Mesenchymal stem cell (in vitro differentiated cells and primary cell): Measurements from ENCODE around the gene HNF1A.
"Not testable (repeated sequence)": the region's sequence is repeated elsewhere in the genome, so short reads cannot be mapped to it uniquely, and the experiment has no call there.

Experiments
- DNase-seq: peaks from one replicate; pipeline ENCODE4 v3.0.0-alpha.2; 2013
- H2AFZ ChIP-seq: one replicate; pipeline ENCODE4 v1.6.1; 2013; ENCODE audit warnings: low read depth, mild to moderate bottlenecking, control low read depth, inconsistent platforms, low read length, moderate library complexity
- H2AK5ac ChIP-seq: 2 replicates; pipeline ENCODE4 v1.6.1; 2013; ENCODE audit warnings: low read length, moderate library complexity, mild to moderate bottlenecking, inconsistent platforms; ENCODE audit not compliant: severe bottlenecking
- H2BK120ac ChIP-seq: one replicate; pipeline ENCODE4 v1.6.1; 2013; ENCODE audit warnings: low read depth, mild to moderate bottlenecking, inconsistent platforms, low read length, moderate library complexity
- H2BK12ac ChIP-seq, 2 experiments: one replicate each; pipeline ENCODE4 v1.6.1; 2013; ENCODE audit warnings: inconsistent platforms in 2 of 2, low read length in 2 of 2, mild to moderate bottlenecking in 2 of 2, moderate library complexity in 2 of 2, control low read depth in 1 of 2
- H2BK15ac ChIP-seq: one replicate; pipeline ENCODE4 v1.6.1; 2013; ENCODE audit warnings: mild to moderate bottlenecking, low read depth, inconsistent platforms; ENCODE audit not compliant: poor library complexity, severe bottlenecking
- H2BK5ac ChIP-seq: 2 replicates; pipeline ENCODE4 v1.6.1; 2013; ENCODE audit warnings: low read depth, mild to moderate bottlenecking, low read length, control low read depth, inconsistent platforms; ENCODE audit not compliant: poor library complexity, severe bottlenecking
- H3K14ac ChIP-seq, 2 experiments: one replicate each; pipeline ENCODE4 v1.6.1; 2013; ENCODE audit warnings: inconsistent platforms in 2 of 2, low read length in 2 of 2, control low read depth in 1 of 2, mild to moderate bottlenecking in 1 of 2, moderate library complexity in 1 of 2
- H3K18ac ChIP-seq, 2 experiments: one replicate each; pipeline ENCODE4 v1.6.1; 2013; ENCODE audit warnings: inconsistent platforms in 2 of 2, low read length in 2 of 2, control low read depth in 1 of 2, low read depth in 1 of 2, mild to moderate bottlenecking in 1 of 2
- H3K23ac ChIP-seq, 2 experiments: one replicate each; pipeline ENCODE4 v1.6.1; 2013; ENCODE audit warnings: inconsistent platforms in 2 of 2, low read length in 2 of 2, mild to moderate bottlenecking in 2 of 2, moderate library complexity in 2 of 2, control low read depth in 1 of 2
- H3K27ac ChIP-seq: 2 replicates; pipeline ENCODE4 v1.5.1; 2013; ENCODE audit warnings: mild to moderate bottlenecking, moderate library complexity, low read length, control low read depth, inconsistent platforms; ENCODE audit not compliant: poor library complexity, severe bottlenecking
- H3K27me3 ChIP-seq, 2 experiments: 2 replicates each; pipeline versions ENCODE4 v1.6.1 to v1.7.0; 2013; ENCODE audit warnings: low read length in 2 of 2, mild to moderate bottlenecking in 2 of 2, moderate library complexity in 2 of 2, control low read depth in 1 of 2, inconsistent platforms in 1 of 2; ENCODE audit not compliant: control insufficient read depth in 1 of 2, insufficient read depth in 1 of 2
- H3K36me3 ChIP-seq, 2 experiments: 2 replicates each; pipeline versions ENCODE4 v1.6.1 to v1.7.0; 2013; ENCODE audit warnings: low read length in 2 of 2, control low read depth in 1 of 2, inconsistent platforms in 1 of 2, low read depth in 1 of 2, mild to moderate bottlenecking in 1 of 2; ENCODE audit not compliant: insufficient read depth in 2 of 2, control insufficient read depth in 1 of 2
- H3K4ac ChIP-seq, 2 experiments: one replicate each; pipeline ENCODE4 v1.6.1; 2013; ENCODE audit warnings: inconsistent platforms in 2 of 2, low read length in 2 of 2, mild to moderate bottlenecking in 2 of 2, moderate library complexity in 2 of 2, control low read depth in 1 of 2, low read depth in 1 of 2
- H3K4me1 ChIP-seq: 2 replicates; pipeline ENCODE4 v1.6.1; 2013; ENCODE audit warnings: low read depth, low read length, control low read depth; ENCODE audit not compliant: control insufficient read depth, insufficient read depth
- H3K4me2 ChIP-seq: 2 replicates; pipeline ENCODE4 v1.6.1; 2013; ENCODE audit warnings: low read length, mild to moderate bottlenecking, inconsistent platforms; ENCODE audit not compliant: poor library complexity, severe bottlenecking
- H3K4me3 ChIP-seq, 2 experiments: 2 replicates each; pipeline versions ENCODE4 v1.5.1 to v1.7.0; 2013; ENCODE audit warnings: low read length in 2 of 2, mild to moderate bottlenecking in 2 of 2, control low read depth in 1 of 2, low read depth in 1 of 2; ENCODE audit not compliant: insufficient read depth in 1 of 2
- H3K79me1 ChIP-seq: replicated peaks from 2 replicates; pipeline ENCODE4 v1.6.1; 2013; ENCODE audit warnings: mild to moderate bottlenecking, control low read depth, low read length, inconsistent platforms; ENCODE audit not compliant: poor library complexity, severe bottlenecking
- H3K9ac ChIP-seq: 2 replicates; pipeline ENCODE4 v1.7.0; 2013; ENCODE audit warnings: mild to moderate bottlenecking, low read length, moderate library complexity
- H3K9me3 ChIP-seq: 2 replicates; pipeline ENCODE4 v1.7.0; 2013; ENCODE audit warnings: mild to moderate bottlenecking, low read length; ENCODE audit not compliant: control insufficient read depth
- H4K8ac ChIP-seq: one replicate; pipeline ENCODE4 v1.6.1; 2013; ENCODE audit warnings: inconsistent platforms, mild to moderate bottlenecking, low read length, moderate library complexity
- H4K91ac ChIP-seq: one replicate; pipeline ENCODE4 v1.6.1; 2013; ENCODE audit warnings: mild to moderate bottlenecking, low read length, inconsistent platforms
- WGBS: methylation state at CpG from one replicate; pipeline ENCODE4 v1.1.7; 2013; ENCODE audit warnings: mixed read lengths; 5-methylcytosine and 5-hydroxymethylcytosine counted together

The HNF1A gene

GRCh38 chr12:120941846-120942405 is 36.4 kb upstream of the HNF1A start:
- Histone ChIP-seq H4K91ac (no peak overlapping the region), H3K9ac (no peak overlapping the region), H3K18ac (no peak overlapping the region), H3K79me1 (no peaks in the 10 kb centered on the region), H3K4me1 (peaks cover 3% of the 10 kb centered on the region), H3K4me2 (no peak overlapping the region), H3K27ac (no peak overlapping the region), H3K14ac (no peak overlapping the region), H2AK5ac (no peak overlapping the region), H3K4ac (no peak overlapping the region), H2BK15ac (no peak overlapping the region), H4K8ac (no peak overlapping the region), H3K9me3 (no peaks in the 10 kb centered on the region), H2BK120ac (no peak overlapping the region), H3K23ac (no peak overlapping the region), H3K36me3 (no peaks in the 10 kb centered on the region), H2AFZ (no peak overlapping the region), H3K4me3 (no peak overlapping the region), H2BK12ac (no peak overlapping the region), H2BK5ac (no peak overlapping the region), H3K27me3 (peaks cover 7 to 40% of the 10 kb centered on the region in 2 experiments)
- no peak for DNase-seq
- 72% methylated on average over 2 of the region's 3 CpGs for WGBS

- no peak overlapping the region for H3K9ac ChIP-seq
- H2BK15ac ChIP-seq, result no peak overlapping the region
Observed at GRCh38 chr12:120943482-120943881, 34.9 kb upstream of the HNF1A start.

GRCh38 chr12:120944645-120945217 is 33.6 kb upstream of the HNF1A start:
- no peak overlapping the region for H2AK5ac ChIP-seq
- no peaks in the 10 kb centered on the region for H3K36me3 ChIP-seq
- H2AFZ ChIP-seq, result no peak overlapping the region
- no peaks in the 10 kb centered on the region for H3K79me1 ChIP-seq
- DNase-seq, result peak; percentile 56
- no peak overlapping the region for H3K4me3 ChIP-seq
- no peak overlapping the region for H2BK12ac ChIP-seq
- no peak overlapping the region for H3K9ac ChIP-seq
- no peak overlapping the region for H3K4me2 ChIP-seq
- WGBS, result 42% methylated on average over 9 of the region's 9 CpGs
- no peak overlapping the region for H3K27ac ChIP-seq
- H3K4me1 ChIP-seq, result peaks cover 3% of the 10 kb centered on the region
- no peak overlapping the region for H3K14ac ChIP-seq
- peaks cover 0 to 15% of the 10 kb centered on the region in 2 experiments for H3K27me3 ChIP-seq
- no peak overlapping the region for H3K4ac ChIP-seq
- H2BK5ac ChIP-seq, result no peak overlapping the region
- no peak overlapping the region for H4K91ac ChIP-seq
- no peak overlapping the region for H2BK15ac ChIP-seq
- no peak overlapping the region for H4K8ac ChIP-seq
- no peak overlapping the region for H3K23ac ChIP-seq
- H2BK120ac ChIP-seq, result no peak overlapping the region
- no peak overlapping the region for H3K18ac ChIP-seq
- no peaks in the 10 kb centered on the region for H3K9me3 ChIP-seq

More at GRCh38 chr12:120943482-120943881, 34.9 kb upstream of the HNF1A start:
- H2BK120ac ChIP-seq, result no peak overlapping the region
- no peak overlapping the region for H3K4me3 ChIP-seq
- H2AK5ac ChIP-seq, result no peak overlapping the region
- no peak overlapping the region for H4K8ac ChIP-seq
- H2BK5ac ChIP-seq, result no peak overlapping the region
- no peak overlapping the region for H3K4ac ChIP-seq
- H3K18ac ChIP-seq, result no peak overlapping the region
- no peak overlapping the region for H2BK12ac ChIP-seq
- H4K91ac ChIP-seq, result no peak overlapping the region
- 94% methylated on average over 2 of the region's 3 CpGs for WGBS
- H3K27me3 ChIP-seq, result peaks cover 0 to 28% of the 10 kb centered on the region in 2 experiments
- H3K23ac ChIP-seq, result no peak overlapping the region
- H3K27ac ChIP-seq, result no peak overlapping the region
- no peaks in the 10 kb centered on the region for H3K36me3 ChIP-seq
- H3K14ac ChIP-seq, result no peak overlapping the region
- H3K9me3 ChIP-seq, result no peaks in the 10 kb centered on the region
- H2AFZ ChIP-seq, result no peak overlapping the region
- peaks cover 3% of the 10 kb centered on the region for H3K4me1 ChIP-seq
- no peak for DNase-seq
- H3K4me2 ChIP-seq, result no peak overlapping the region
- no peaks in the 10 kb centered on the region for H3K79me1 ChIP-seq

GRCh38 chr12:120945516-120945915 is 32.8 kb upstream of the HNF1A start:
- not testable (repeated sequence) for H4K91ac ChIP-seq, H3K4me1 ChIP-seq, H3K4ac ChIP-seq, DNase-seq, H2BK15ac ChIP-seq, H3K9me3 ChIP-seq, H3K4me2 ChIP-seq, H3K27ac ChIP-seq, H2BK12ac ChIP-seq, H3K4me3 ChIP-seq, H3K18ac ChIP-seq, H2BK120ac ChIP-seq, H3K23ac ChIP-seq, H3K36me3 ChIP-seq, H2BK5ac ChIP-seq, H2AK5ac ChIP-seq, H3K79me1 ChIP-seq, H2AFZ ChIP-seq, H3K9ac ChIP-seq, H4K8ac ChIP-seq, H3K14ac ChIP-seq
- WGBS, result 90% methylated on average over 6 of the region's 6 CpGs
- H3K27me3 ChIP-seq, result peaks cover 0 to 13% of the 10 kb centered on the region in 2 experiments
